ENCODE data around the gene RNF181. TPM values are rescaled to one million over a fixed set of nuclear protein-coding genes. Genes with fewer than 3 reads are reported as not detected.
"Not testable (repeated sequence)": the region's sequence is repeated elsewhere in the genome, so short reads cannot be mapped to it uniquely, and the experiment has no call there.

The RNF181 gene
- total and polyA plus RNA-seq, 4 donors: 90.2 to 296 (median 185) TPM

GRCh38 chr2:85589982-85590791 lies 5.4 kb upstream of the RNF181 start:
- peaks cover 17 to 48% (median 42%) of the 10 kb centered on the region in 5 donors for H3K4me1 ChIP-seq (ENCODE audit: control insufficient read depth in 5 of 5, insufficient read depth in 5 of 5, low read length in 5 of 5)
- WGBS, 2 donors: 20 to 23% methylated on average over 7 of the region's 7 CpGs
- ATAC-seq (ENCODE audit: insufficient read depth, low FRiP score): peak; percentile 54

GRCh38 chr2:85590950-85591349 lies 4.6 kb upstream of the RNF181 start:
- DNase-seq (no peak), ATAC-seq (ENCODE audit: insufficient read depth, low FRiP score) (no peak)
- 28 to 53% methylated on average over 2 of the region's 2 CpGs for WGBS, 2 donors
- H3K27ac ChIP-seq (ENCODE audit: low read depth in 1 of 2, low read length in 1 of 2): peak overlapping the region; percentile 21 to 94
- no peaks in the 10 kb centered on the region for H3K27me3 ChIP-seq (ENCODE audit: control insufficient read depth in 3 of 3, insufficient read depth in 3 of 3, low read length in 2 of 3)
- H3K4me3 ChIP-seq: no peak overlapping the region
- no peaks in the 10 kb centered on the region for H3K9me3 ChIP-seq (ENCODE audit: control insufficient read depth in 4 of 4, insufficient read depth in 3 of 4, low read length in 3 of 4)
- H3K9ac ChIP-seq (ENCODE audit: insufficient read depth in 1 of 2, low read length in 2 of 2): peak overlapping the region in 1 of 2 donors; percentile 29
- peaks cover 0 to 5% (median 0%) of the 10 kb centered on the region in 4 donors for H3K36me3 ChIP-seq (ENCODE audit: control insufficient read depth in 4 of 4, insufficient read depth in 4 of 4, low read length in 4 of 4)
- H3K4me1 ChIP-seq (ENCODE audit: control insufficient read depth in 5 of 5, insufficient read depth in 5 of 5, low read length in 5 of 5): peaks cover 9 to 44% (median 37%) of the 10 kb centered on the region in 5 donors
- no peak for TF ChIP-seq CTCF (IDR thresholded peaks at IDR 0.05; ENCODE audit: control extremely low read depth, extremely low read depth)

More at GRCh38 chr2:85589982-85590791, 5.4 kb upstream of the RNF181 start:
- no peak overlapping the region for H3K9ac ChIP-seq (ENCODE audit: insufficient read depth in 1 of 2, low read length in 2 of 2)
- TF ChIP-seq CTCF (IDR thresholded peaks at IDR 0.05; ENCODE audit: control extremely low read depth, extremely low read depth): no peak
- no peaks in the 10 kb centered on the region for H3K9me3 ChIP-seq (ENCODE audit: control insufficient read depth in 4 of 4, insufficient read depth in 3 of 4, low read length in 3 of 4)
- peak; percentile 50 to 76 (median 60) for DNase-seq
- no peak overlapping the region for H3K4me3 ChIP-seq
- peaks cover 0 to 5% (median 0%) of the 10 kb centered on the region in 4 donors for H3K36me3 ChIP-seq (ENCODE audit: control insufficient read depth in 4 of 4, insufficient read depth in 4 of 4, low read length in 4 of 4)
- H3K27me3 ChIP-seq (ENCODE audit: control insufficient read depth in 3 of 3, insufficient read depth in 3 of 3, low read length in 2 of 3): no peaks in the 10 kb centered on the region
- H3K27ac ChIP-seq (ENCODE audit: low read depth in 1 of 2, low read length in 1 of 2): peak overlapping the region; percentile 4 to 94

- DNase-seq: no peak
- no peaks in the 10 kb centered on the region for H3K9me3 ChIP-seq (ENCODE audit: control insufficient read depth in 4 of 4, insufficient read depth in 3 of 4, low read length in 3 of 4)
- WGBS, 2 donors: 53 to 63% methylated on average over 12 of the region's 12 CpGs
- H3K9ac ChIP-seq (ENCODE audit: insufficient read depth in 1 of 2, low read length in 2 of 2): no peak overlapping the region
- no peaks in the 10 kb centered on the region for H3K27me3 ChIP-seq (ENCODE audit: control insufficient read depth in 3 of 3, insufficient read depth in 3 of 3, low read length in 2 of 3)
- H3K36me3 ChIP-seq (ENCODE audit: control insufficient read depth in 4 of 4, insufficient read depth in 4 of 4, low read length in 4 of 4): peaks cover 0 to 6% (median under 1%) of the 10 kb centered on the region in 4 donors
- peaks cover 9 to 47% (median 35%) of the 10 kb centered on the region in 5 donors for H3K4me1 ChIP-seq (ENCODE audit: control insufficient read depth in 5 of 5, insufficient read depth in 5 of 5, low read length in 5 of 5)
- no peak overlapping the region for H3K4me3 ChIP-seq
- no peak for TF ChIP-seq CTCF (IDR thresholded peaks at IDR 0.05; ENCODE audit: control extremely low read depth, extremely low read depth)
- H3K27ac ChIP-seq (ENCODE audit: low read depth in 1 of 2, low read length in 1 of 2): peak overlapping the region in 1 of 2 donors; percentile 94
- ATAC-seq (ENCODE audit: insufficient read depth, low FRiP score): no peak
Observed at GRCh38 chr2:85591563-85591962, 4.0 kb upstream of the RNF181 start.

- peaks cover 0 to 13% (median 4%) of the 10 kb centered on the region in 4 donors for H3K36me3 ChIP-seq (ENCODE audit: control insufficient read depth in 4 of 4, insufficient read depth in 4 of 4, low read length in 4 of 4)
- ATAC-seq (ENCODE audit: insufficient read depth, low FRiP score); H3K9ac ChIP-seq (ENCODE audit: insufficient read depth in 1 of 2, low read length in 2 of 2); H3K27me3 ChIP-seq (ENCODE audit: control insufficient read depth in 3 of 3, insufficient read depth in 3 of 3, low read length in 2 of 3); H3K4me3 ChIP-seq; DNase-seq; H3K9me3 ChIP-seq (ENCODE audit: control insufficient read depth in 4 of 4, insufficient read depth in 3 of 4, low read length in 3 of 4): not testable (repeated sequence)
- WGBS, 2 donors: 90 to 96% methylated on average over 9 of the region's 9 CpGs
- H3K27ac ChIP-seq (ENCODE audit: low read depth in 1 of 2, low read length in 1 of 2): peak overlapping the region in 1 of 2 donors; percentile 94
- H3K4me1 ChIP-seq (ENCODE audit: control insufficient read depth in 5 of 5, insufficient read depth in 5 of 5, low read length in 5 of 5): peaks cover 9 to 51% (median 36%) of the 10 kb centered on the region in 5 donors
Observed at GRCh38 chr2:85592299-85592698, 3.2 kb upstream of the RNF181 start.
